Hematopoietic multipotent progenitor cell treated with erythropoietin and hydrocortisone succinate and interleukin-3 and kit ligand, for 15 days (in vitro differentiated cells): ENCODE results near the gene NTSR1.

Experiments
- DNase-seq: peaks from one replicate; pipeline ENCODE4 v3.0.0-alpha.2; 2015; ENCODE audit warnings: low spot score

Gene NTSR1

DNA sequence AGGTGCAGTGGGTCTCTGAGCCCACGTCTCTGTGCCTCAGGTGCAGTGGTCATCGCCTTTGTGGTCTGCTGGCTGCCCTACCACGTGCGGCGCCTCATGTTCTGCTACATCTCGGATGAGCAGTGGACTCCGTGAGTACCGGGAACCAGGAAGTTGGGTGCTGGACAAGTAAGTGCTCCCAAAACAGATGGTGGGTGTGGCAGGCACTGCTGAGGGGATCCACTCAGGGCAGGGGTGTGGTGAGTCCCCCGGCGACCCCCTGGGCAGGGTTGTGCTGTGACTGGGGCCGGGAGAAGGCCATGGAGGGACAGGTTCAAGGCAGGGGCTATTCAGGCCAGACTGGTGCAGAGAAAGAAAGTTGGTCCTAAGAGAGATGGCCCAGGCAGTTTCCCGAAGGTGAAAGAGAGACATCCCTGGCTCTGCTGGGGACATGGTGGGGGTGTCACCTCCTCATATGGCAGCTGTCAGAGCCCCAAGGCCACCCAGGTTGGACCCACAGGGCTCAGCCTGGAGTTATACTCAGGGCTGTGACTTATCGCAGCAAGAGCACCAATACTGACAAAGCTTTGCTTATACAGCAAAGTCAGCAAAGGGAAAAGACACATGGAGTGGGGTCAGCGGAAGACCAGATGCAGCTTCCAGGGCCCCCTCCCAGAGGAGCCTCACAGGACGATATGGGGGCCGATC lies 49.7 kb downstream of the NTSR1 start:
- DNase-seq, result no peak

DNA sequence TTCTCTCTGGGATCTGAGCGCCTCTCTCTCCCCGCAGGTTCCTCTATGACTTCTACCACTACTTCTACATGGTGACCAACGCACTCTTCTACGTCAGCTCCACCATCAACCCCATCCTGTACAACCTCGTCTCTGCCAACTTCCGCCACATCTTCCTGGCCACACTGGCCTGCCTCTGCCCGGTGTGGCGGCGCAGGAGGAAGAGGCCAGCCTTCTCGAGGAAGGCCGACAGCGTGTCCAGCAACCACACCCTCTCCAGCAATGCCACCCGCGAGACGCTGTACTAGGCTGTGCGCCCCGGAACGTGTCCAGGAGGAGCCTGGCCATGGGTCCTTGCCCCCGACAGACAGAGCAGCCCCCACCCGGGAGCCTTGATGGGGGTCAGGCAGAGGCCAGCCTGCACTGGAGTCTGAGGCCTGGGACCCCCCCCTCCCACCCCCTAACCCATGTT lies 51.4 kb downstream of the NTSR1 start:
- DNase-seq, result no peak

DNA sequence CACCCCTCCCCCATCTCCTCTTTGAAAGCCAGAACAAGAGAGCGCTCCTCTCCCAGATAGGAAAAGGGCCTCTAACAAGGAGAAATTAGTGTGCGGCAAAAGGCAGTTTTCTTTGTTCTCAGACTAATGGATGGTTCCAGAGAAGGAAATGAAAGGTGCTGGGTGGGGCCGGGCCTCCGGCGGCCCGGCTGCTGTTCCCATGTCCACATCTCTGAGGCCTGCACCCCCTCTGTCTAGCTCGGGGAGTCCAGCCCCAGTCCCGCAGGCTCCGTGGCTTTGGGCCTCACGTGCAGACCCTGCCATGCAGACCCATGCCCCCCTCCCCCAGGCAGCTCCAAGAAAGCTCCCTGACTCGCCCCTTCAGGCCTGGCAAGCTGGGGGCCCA lies 51.8 kb downstream of the NTSR1 start:
- DNase-seq, result no peak

DNA sequence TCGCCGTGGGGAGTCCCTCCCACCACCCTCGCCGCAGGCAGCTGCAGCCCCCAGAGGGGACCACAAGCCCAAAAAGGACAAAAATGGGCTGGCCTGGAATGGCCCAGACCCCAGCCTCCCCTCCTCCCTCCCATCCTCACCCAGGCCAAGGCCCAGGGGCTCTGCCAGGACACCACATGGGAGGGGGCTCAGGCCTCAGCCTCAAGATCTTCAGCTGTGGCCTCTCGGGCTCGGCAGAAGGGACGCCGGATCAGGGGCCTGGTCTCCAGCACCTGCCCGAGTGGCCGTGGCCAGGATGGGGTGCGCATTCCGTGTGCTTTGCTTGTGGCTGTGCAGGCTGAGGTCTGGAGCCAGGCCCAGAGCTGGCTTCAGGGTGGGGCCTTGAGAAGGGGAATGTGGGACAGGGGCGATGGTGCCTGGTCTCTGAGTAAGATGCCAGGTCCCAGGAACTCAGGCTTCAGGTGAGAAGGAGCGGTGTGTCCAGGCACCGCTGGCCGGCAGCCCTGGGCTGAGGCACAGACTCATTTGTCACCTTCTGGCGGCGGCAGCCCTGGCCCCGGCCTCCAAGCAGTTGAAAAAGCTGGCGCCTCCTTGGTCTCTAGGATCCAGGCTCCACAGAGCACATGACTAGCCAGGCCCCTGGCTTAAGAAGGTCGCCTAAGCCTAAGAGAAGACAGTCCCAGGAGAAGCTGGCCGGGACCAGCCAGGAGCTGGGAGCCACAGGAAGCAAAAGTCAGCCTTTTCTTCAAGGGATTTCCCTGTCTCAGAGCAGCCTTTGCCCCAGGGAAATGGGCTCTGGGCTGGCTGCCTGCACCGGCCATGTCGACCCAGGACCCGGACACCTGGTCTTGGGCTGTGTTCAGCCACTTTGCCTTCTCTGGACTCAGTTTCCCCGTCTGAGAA lies 52.5 kb downstream of the NTSR1 start:
- DNase-seq, result no peak

DNA sequence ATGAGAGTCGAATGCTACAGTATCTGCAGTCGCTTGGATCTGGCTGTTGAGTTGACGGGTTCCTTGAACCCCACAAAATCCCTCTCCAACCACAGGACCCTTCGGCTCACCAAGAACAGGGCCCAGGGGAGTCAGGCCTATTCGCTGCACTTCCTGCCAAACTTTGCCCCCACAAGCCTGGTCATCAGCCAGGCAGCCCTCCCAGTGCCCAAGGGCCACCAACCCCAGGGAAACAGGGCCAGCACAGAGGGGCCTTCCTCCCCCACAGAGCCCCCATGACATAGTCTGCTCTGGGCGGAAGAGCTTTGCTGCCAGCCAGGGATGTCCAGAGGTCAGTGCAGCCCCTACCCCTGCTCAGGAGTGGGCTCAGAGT lies 53.1 kb downstream of the NTSR1 start:
- DNase-seq, result no peak

DNA sequence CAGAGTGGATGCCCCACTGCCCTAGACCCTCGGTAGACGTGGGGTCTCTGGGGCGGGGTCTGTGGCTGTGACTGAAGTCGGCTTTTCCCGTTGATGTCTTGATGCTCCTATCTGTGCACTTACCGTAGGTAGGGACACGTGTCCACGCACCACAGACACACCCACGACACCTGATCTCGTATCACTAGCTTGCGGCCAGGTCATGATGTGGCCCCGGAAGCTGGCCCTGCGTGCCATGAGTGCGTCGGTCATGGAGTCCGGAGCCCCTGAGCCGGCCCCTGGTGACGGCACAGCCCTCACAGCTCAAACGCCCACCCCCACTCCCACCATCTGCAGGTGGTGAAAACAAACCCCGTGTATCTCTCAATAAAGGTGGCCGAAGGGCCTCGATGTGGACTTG lies 53.7 kb downstream of the NTSR1 start:
- DNase-seq, result no peak

DNA sequence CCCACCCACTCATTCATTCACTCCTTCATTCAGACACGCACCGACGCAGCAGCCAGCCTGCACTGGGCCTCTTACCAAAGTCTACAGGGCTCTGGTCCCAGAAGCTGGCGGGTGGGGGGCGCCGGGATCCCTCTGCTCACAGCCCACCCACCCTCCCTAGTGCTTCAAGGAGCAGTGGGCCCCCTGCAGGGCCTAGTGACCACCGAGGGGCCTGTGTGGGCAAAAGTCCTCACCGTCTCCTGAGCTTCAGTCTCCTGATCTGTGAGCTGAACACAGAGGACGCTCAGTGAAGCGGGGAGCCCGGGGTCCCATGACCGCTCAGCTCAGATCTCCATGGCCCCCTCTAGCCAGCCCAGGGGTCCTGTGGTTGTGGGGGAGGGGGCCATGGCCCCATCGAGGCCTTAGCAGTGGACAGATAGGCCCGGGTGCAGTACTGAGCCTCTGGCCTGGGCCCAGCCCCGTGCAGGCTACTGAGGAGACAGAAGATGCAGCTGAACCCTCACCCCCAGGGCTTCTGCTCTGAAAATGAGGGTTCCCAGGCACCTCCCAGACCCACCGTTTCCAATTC lies 54.2 kb downstream of the NTSR1 start:
- no peak for DNase-seq

DNA sequence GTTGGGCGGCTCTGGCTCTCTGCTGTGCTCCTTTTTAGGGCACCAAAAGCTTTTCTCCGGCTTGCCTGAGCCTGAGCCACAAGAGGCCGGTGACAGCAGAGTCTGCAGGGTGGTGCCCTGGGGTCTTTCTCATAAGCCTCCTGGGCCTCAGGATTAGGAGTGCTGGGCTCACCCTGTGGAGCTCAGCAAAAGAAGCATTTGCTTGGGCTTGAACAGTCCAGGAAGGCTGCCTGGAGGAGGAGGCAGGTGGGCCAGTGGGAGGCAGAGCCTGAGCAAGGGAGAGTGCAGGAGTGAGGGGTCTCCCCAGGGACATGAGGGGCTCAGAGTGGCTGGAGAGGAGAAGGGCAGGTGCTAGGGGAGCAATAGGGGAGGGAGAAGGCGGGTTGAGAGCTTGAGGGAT lies 54.8 kb downstream of the NTSR1 start:
- DNase-seq, result no peak

DNA sequence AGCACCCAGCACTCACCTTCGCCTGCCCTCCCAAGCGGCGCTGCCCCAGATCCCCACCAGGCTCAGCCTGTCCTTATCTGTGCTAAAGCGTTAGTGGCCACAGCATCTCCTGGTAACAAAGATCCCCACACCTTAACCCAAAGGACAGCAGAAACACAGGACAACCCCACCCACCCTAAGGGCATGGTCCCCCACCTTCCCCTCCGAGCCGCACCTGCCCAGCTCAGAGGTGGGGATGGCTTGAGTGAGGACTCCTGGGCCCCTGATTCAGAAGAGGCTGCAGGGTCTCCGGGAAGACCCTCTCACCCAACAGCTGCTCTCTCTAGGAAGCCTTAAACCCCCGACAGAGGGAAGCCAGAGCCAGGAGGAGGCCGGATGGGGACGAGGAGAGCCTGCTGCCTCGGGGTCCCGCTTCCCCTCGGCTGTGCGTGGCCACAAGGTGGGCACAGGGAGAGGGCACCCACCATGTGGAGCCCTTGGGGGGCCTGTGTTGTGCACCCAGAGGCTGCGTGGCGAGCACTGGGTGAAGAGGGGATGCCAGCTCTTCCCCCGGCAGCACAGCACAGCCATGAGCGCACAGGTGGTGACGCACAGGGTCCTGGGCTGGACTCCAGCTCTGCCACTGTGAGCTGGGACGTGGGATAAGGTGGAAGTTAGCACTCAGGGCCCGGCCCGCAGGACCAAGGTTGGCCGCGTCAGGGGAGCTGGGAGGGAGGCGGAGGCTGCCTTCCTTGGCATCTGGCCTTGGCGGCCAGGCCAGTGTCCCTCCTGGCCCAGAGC lies 55.7 kb downstream of the NTSR1 start:
- no peak for DNase-seq

DNA sequence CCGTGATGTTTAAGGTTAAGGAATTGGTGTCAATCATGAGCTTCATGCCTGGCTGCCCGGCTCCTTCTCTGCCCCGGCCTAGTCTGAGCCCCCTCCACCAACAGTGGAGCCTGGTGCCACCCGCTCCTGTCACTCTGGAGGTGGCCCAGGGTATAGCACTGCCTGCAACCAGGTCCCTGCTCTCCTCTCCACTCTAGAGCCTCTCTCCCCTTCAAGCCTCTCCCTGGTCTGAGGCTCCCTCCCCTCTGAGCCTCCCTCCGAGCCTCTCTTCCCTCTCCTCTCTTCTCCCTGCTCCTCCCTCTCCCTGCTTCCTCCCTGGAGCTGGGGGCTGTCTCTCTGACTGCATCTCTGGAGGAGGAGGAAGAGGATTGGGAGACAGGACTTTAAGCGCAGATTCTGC lies 56.4 kb downstream of the NTSR1 start:
- no peak for DNase-seq

DNA sequence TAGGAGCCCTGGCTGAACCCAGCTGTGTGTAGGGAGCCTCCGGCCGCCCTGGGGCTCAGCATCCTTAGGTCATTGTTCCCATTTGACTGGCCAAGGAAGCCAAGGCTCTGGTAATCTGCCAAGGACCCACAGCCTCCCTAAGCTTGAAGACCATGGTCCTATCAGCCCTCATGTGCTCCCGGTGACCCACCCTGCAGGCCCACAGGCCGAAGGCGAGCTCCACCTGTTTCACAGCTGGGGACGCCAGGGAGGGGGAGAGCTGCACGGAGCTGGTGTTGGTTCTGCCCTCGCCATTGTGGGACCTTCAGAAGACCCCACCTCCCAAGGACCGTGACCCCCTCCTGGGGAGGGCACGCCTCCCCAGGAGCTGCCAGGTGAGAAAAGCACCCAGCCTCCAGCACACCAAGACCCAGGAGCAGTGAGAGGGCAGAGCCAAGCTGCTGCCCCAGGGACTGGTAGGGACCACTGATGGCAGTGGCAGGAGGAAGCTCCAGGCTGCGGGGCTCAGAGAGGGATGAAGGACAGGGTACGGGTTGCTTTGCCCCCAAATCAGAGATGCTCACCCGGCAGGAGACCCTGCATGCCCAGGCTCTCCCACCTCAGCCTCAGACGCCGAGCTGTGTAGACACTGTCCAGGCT lies 56.9 kb downstream of the NTSR1 start:
- DNase-seq, result no peak

DNA sequence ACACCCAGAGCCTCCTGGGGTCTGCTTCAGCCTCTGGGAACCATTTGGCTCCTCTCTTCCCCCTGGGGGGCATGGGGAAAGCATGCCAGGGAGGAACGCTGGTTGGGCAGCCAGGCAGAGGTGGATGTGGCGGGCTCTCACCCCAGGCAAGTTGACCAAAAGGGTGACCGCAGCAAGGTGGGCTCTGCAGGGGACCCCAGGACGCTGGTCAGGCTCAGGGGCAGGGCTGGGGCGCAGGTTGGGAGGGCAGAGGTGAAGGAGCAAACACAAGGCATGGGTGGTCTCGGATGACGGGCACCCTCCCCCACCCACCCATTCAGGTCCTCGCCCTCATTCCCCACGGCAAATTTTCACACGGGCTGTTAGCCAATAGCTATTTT lies 57.4 kb downstream of the NTSR1 start:
- DNase-seq, result no peak

DNA sequence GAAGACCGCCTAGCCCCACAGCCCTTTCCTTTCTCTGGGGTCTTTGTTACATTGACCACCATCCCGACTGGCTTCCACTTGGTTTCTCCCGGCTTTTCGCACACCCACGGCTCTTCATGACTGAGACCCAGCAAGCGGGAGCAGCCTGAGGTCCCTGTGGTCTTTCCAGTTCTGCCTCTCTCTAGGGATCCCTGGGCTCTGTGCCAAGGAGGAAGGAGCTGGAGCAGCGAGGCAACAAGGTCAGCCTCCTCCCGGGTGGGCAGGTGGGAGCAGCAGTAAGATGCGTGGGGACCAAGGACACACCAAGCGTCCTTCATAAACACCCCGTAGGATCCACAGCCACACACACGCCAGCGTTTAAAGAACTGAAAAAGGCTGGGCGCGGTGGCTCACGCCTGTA lies 58.1 kb downstream of the NTSR1 start:
- no peak for DNase-seq

DNA sequence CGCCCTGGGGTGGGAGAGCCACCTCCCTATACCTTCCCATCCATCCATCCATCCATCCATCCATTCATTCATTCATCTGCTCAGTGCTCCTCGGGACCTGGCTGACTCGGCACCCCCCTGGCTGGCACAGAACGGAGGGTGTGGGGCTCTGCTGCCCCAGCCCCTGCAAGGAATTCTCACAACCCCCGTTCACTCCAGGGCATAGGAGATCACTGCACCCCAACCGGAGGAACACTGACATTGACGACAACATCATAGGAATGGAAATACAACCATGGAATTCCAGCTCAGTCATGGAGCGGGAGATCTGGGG lies 59.6 kb downstream of the NTSR1 start:
- no peak for DNase-seq

DNA sequence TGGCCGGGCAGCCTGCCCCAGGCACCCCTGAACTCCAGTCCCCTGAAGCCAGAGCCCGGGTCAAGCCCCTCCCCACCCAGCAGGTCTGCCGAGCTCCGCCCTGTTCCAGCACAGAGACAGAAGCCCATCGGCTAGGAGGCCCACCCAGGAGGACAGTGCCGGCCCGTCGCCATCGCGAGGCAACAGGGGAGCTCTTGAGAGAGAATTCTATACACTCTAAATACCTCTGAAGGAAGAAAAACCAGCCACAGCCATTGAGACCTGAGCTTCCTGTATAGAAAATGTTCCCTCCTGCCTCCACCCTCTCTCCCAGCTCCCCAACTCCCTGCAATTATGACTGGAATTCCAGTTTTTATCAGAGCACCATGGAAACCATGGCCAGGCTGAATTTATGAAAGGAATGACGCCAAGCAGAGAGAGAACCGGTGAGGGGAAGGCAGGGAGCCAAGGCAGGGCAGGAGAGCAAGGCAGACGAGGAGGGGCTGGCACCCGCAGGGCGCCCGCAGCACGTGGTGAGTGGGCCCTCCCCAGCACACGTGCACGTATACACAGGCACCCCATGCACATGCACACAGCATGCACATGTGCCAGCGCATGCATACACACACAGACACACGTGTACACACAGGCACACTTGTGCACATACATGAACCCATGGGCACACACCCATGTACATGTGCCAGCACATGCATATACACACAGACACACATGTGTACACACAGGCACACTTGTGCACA lies 60.1 kb downstream of the NTSR1 start:
- no peak for DNase-seq

DNA sequence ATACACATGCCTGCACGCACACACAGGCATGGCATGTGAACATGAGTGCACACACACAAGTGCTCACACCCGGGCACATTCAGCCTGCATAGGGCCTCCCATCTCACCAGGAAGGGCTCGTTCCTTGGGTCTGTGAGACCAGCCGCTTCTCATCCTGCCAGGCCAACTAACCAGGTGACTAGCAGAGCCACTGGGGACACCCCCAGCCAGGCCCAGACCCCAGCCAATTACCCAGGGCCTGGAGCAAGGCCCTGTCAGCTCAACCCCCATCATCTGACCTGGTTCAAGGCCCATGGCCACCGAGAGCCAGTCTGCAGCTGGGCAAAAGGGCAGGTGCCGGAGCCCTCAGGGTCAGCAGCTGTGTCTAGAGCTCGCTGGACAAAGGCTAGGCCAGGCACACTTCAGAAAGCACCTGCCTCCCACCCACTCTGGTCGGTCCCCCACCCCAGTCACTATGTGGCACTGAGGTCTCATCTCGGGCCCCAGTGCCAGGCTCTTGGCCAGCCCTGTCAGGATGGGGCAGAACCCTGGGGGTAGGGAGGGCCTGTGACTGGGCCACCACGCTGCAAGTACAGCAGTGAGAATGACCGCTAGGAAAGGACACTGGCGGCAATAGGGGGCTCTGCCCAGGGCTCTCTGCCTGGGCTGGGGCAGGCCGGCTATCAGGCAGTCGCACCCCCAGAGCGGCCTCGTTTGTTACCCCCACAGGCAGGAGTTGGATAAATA lies 60.9 kb downstream of the NTSR1 start:
- DNase-seq, result no peak

DNA sequence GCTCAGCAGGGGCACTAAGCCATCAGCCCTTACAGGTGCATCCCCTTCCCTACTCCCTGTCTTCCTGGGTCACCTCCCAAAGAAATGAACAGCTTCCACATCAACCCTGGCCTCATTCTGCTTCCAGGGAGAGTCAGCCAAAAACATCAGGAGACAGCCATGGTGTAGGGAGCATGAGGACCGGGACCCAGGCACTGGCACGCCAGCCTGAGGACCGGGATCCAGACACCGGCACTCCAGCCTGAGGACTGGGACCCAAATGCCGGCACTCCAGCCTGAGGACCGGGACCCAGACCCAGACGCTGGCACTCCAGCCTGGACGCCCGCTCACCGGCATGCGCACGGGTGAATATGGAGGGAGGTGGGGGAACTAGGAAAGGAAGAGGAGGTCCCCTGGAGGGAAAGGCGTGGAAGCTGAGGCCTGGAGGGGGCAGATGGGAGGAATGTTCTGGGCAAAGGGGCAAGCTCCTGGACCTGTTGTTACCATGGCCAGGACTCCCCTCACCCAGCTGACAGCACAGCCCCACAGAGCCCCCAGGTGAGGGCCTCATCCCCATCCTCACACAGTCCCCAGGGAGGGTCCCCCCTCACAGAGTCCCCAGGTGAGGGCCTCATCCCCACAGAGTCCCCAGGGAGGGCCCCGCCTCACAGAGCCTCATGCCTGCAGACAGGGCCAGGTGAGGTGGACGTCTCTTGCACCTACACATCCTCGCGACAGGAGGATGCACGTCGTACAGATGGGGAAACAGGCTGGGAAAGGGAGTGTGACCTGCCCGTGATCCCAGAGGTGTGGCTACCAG lies 61.7 kb downstream of the NTSR1 start:
- DNase-seq, result no peak

DNA sequence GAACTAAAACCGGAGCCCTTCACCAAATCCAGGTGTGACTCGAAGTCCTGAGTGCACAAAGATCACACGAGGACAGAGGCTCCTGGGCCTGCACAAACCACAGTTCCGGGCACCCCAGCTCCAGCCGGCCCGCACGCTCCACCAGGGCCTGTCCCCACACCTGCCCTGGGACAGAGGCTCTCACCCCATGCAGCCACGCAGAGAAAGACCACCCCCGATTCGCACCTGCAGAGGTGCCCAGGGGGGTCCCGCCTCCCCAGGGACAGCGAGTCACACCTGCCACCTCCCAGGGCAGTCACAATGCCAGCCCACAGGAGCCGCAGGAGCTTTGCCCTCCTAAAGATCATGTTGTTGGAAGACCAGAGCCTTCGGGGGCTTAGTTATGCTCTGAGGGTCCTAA lies 62.3 kb downstream of the NTSR1 start:
- no peak for DNase-seq

DNA sequence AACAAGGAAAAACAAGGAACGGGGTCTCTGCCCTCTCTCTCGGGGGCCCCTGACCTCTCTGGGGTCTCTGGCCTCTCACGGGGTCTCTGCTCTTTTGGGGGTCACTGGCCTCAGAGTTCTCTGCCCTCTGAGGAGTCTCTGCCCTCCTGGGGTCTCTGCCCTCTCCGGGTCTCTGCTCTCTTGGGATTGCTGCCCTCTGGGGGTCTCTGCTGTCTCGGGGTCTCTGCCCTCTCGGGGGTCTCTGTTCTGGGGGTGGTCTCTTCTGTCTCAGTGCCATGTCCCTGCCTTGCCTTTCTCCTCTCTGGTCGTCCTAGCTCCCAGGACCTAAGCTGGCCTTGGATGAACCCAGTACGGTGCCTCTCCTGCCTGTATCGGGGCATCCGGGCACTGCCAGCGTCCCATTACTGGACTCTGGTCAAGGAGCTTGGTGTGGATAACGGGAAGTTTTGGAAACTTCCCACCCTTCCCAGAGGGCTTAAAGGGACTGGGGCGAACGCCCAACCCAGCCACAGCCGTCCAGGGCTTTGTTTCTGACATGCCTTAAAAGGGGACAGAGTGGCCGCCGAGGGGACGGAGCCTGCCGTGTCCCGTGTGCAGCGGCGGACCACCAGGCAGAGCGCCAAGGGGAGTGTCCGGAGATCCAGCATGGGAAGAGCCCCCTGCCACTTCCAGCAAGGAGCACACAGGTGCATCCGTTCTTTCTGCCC lies 62.9 kb downstream of the NTSR1 start:
- DNase-seq, result no peak
